Memory B cell (primary cell): ENCODE data around the gene TMEM121B.

ENCODE experiments used
- ATAC-seq: fragments of 150-1000 bp; cut with Tn5 transposase; 2 replicates; pipeline ENCODE4 v1.10.0; 2021; ENCODE audit warnings: low read depth, mild to moderate bottlenecking, moderate library complexity
- DNase-seq, 2 donors: peaks; one replicate each; pipeline ENCODE4 v3.0.0; 2022; ENCODE audit warnings: low spot score in 2 of 2
- H3K27ac Mint-ChIP-seq: one replicate; pipeline ENCODE4 v1.8.0; 2022; ENCODE audit warnings: mild to moderate bottlenecking, moderate library complexity, mixed read lengths
- H3K27me3 Mint-ChIP-seq: one replicate; pipeline ENCODE4 v1.8.0; 2022; ENCODE audit warnings: mixed read lengths
- H3K36me3 Mint-ChIP-seq: one replicate; pipeline ENCODE4 v1.8.0; 2022; ENCODE audit warnings: mild to moderate bottlenecking, mixed read lengths
- H3K4me1 Mint-ChIP-seq: one replicate; pipeline ENCODE4 v1.8.0; 2022; ENCODE audit warnings: mixed read lengths
- H3K4me3 Mint-ChIP-seq: one replicate; pipeline ENCODE4 v1.8.0; 2022; ENCODE audit warnings: mild to moderate bottlenecking, moderate library complexity, mixed read lengths
- H3K9me3 Mint-ChIP-seq: one replicate; pipeline ENCODE4 v1.8.0; 2022; ENCODE audit warnings: mixed read lengths

The TMEM121B gene

GRCh38 chr22:17121233-17122195 is at the start of gene TMEM121B:
Gene TMEM121B (minus strand): TSS chr22:17121360. CDS start chr22:17121127, 233 bp downstream.
- Mint-ChIP-seq H3K27me3 (peaks cover 12% of the 10 kb centered on the region), H3K9me3 (no peaks in the 10 kb centered on the region), H3K4me1 (peaks cover 23% of the 10 kb centered on the region), H3K27ac (no peak within 1 kb of the TSS), H3K4me3 (peak within 1 kb of the TSS; percentile 57), H3K36me3 (no peaks in the 10 kb centered on the region)
- ATAC-seq (no peak), DNase-seq (no peak)

- no peak overlapping the region for H3K27ac Mint-ChIP-seq
- H3K36me3 Mint-ChIP-seq: no peaks in the 10 kb centered on the region
- no peak for DNase-seq
- ATAC-seq: no peak
- peaks cover 3% of the 10 kb centered on the region for H3K4me1 Mint-ChIP-seq
- H3K9me3 Mint-ChIP-seq: no peaks in the 10 kb centered on the region
- H3K4me3 Mint-ChIP-seq: no peak overlapping the region
- H3K27me3 Mint-ChIP-seq: peaks cover 2% of the 10 kb centered on the region
These were observed 46.3 kb upstream of the TMEM121B start for GRCh38 chr22:17167486-17167885.

DNA sequence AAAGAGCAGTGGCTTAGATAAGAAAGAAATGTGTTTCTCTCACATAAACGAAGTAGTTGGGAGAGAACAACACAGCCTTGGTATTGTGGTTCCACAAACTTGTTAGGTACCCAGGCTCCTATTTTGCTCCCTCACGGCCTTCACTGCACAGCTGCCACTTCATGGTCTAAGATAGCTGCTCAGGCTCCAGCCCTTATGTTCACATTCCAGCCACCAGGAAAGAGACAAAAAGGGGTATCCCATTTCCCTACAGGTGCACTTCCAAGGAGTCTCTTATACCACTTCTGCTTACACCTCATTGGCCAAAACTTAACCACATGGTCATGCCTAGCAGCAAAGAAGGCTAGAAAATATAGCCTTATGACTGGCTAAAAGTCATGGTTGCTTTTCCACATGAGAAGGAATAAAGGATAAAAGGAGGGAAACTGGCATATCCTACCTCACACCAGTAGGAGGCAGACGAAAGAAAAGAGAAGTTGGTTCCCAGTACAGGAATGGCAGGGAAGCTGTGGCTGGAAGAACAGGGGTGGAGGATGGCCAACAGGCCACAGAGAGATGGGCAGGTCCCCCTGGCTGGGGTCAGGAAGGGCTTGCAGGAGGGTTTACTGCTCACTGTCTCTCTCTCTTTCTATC is 43.3 kb upstream of the TMEM121B start:
- peaks cover 2% of the 10 kb centered on the region for H3K27me3 Mint-ChIP-seq
- no peak for ATAC-seq
- H3K9me3 Mint-ChIP-seq: no peaks in the 10 kb centered on the region
- DNase-seq: no peak
- H3K36me3 Mint-ChIP-seq: no peaks in the 10 kb centered on the region
- peaks cover 8% of the 10 kb centered on the region for H3K4me1 Mint-ChIP-seq
- H3K27ac Mint-ChIP-seq: no peak overlapping the region
- no peak overlapping the region for H3K4me3 Mint-ChIP-seq

- H3K27me3 Mint-ChIP-seq: no peaks in the 10 kb centered on the region
- H3K27ac Mint-ChIP-seq: no peak overlapping the region
- peaks cover 8% of the 10 kb centered on the region for H3K4me1 Mint-ChIP-seq
- H3K4me3 Mint-ChIP-seq: no peak overlapping the region
- DNase-seq (no peak), ATAC-seq (no peak)
- H3K36me3 Mint-ChIP-seq: no peaks in the 10 kb centered on the region
- H3K9me3 Mint-ChIP-seq: no peaks in the 10 kb centered on the region
These were observed 41.6 kb upstream of the TMEM121B start for GRCh38 chr22:17162731-17163130.

GRCh38 chr22:17161991-17162390 is 40.8 kb upstream of the TMEM121B start:
- Mint-ChIP-seq H3K27me3 (no peaks in the 10 kb centered on the region), H3K27ac (no peak overlapping the region), H3K9me3 (no peaks in the 10 kb centered on the region), H3K4me1 (peaks cover 8% of the 10 kb centered on the region), H3K4me3 (no peak overlapping the region), H3K36me3 (no peaks in the 10 kb centered on the region)
- DNase-seq (no peak), ATAC-seq (no peak)

DNA sequence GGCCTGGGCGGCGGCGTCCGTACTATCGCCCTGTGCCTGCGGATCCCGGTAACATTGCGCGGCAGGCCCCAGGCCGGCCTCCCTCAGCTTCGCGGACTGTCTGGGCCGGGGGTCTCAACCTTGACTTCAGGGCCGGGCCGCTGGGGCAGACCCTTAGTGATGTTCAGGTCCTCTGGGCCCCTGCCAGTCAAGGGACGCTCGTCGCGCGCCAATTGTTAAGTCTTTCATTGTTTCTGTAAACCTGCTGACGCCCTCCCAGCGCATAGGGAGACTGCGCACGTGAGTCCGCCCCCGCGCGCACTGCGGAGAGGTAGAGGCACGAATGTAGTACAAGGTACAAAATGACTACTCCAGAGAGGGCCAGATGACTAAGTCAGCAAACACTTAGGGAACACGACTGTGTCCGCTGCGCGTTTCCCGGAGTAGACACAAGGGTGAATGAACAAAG is 38.4 kb upstream of the TMEM121B start:
- no peaks in the 10 kb centered on the region for H3K27me3 Mint-ChIP-seq
- no peak overlapping the region for H3K27ac Mint-ChIP-seq
- H3K9me3 Mint-ChIP-seq: no peaks in the 10 kb centered on the region
- H3K4me1 Mint-ChIP-seq: peaks cover 14% of the 10 kb centered on the region
- H3K36me3 Mint-ChIP-seq: peaks cover 2% of the 10 kb centered on the region
- peak; percentile 19 for ATAC-seq
- peak overlapping the region; percentile 88 for H3K4me3 Mint-ChIP-seq
- DNase-seq: no peak

DNA sequence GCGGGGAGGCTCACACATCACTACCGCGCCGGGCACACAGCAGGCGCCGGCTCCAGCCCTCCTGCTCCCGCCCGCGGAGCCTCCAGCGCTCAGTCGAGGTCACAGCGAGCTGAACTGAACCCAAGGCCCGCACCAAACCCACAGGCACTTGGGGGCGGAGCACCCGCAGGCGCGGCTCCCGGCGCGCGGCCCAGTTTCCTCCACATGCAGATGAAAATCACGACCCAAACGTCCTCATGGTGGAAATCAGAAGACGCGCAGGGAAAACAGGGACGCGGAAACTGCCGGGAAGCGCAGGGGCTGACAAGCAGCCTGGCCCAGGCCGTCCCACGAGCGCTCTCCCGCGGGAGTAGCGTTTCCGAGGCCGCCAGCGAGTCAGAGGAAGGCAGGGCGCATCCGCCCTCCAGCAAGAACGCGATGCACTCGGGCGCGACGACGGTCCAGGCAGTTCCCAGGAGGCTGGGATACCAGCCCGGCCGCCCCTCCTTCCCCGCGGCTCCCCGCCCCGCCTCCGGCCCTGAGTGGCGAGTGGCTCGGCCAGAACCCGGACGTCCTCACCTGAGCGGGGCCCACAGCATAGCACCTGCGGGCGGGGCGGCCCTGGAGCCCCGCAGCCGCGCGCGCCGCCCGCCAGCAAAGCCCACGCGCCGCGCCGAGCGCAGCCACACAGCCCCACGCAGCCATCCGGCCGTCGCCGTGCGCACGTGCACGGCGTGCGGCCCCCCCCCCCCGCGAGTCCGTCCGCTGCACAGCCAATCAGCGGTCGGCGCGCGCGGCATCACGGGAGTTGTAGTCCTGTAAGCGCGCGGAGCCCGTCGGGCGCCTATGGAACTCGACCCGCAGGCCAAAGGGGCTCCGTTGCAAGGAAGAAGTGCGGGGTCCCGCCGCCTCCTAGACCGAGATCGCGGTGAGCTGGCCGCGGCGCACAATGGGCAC is 37.7 kb upstream of the TMEM121B start, which contains the start of gene HDHD5:
Gene HDHD5 (minus strand): TSS at position 710 of the 936 bp plus-strand sequence. CDS start 26 bp downstream, at position 684.
- H3K4me3 Mint-ChIP-seq: peak within 1 kb of the TSS; percentile 88
- H3K27me3 Mint-ChIP-seq: no peaks in the 10 kb centered on the region
- no peak within 1 kb of the TSS for H3K27ac Mint-ChIP-seq
- DNase-seq: peak; percentile 72 to 89
- peaks cover 14% of the 10 kb centered on the region for H3K4me1 Mint-ChIP-seq
- peak; percentile 90 for ATAC-seq
- peaks cover 2% of the 10 kb centered on the region for H3K36me3 Mint-ChIP-seq
- H3K9me3 Mint-ChIP-seq: no peaks in the 10 kb centered on the region

GRCh38 chr22:17158176-17158567 is 37.0 kb upstream of the TMEM121B start:
- Mint-ChIP-seq H3K27me3 (no peaks in the 10 kb centered on the region), H3K4me1 (peaks cover 14% of the 10 kb centered on the region), H3K4me3 (peak overlapping the region; percentile 88), H3K27ac (no peak overlapping the region), H3K36me3 (peaks cover 2% of the 10 kb centered on the region), H3K9me3 (no peaks in the 10 kb centered on the region)
- ATAC-seq (no peak), DNase-seq (no peak)

DNA sequence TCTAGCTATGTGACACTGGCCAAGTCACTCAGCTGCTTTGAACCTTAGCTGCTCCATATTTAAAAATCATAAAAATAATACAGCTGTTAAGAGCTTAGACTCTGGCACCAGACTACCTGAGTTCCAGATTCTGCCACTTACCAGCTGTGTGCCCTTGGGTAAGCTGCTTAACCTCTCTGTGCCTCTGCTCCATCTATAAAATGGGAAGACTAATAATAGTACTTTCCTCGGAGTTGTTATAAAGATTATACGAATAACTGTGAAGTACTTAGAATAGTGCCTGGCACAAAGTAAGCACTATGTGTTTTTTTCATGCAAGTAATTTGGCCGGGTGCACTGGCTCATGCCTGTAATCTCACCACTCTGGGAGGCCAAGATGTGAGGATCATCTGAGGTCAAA is 36.6 kb upstream of the TMEM121B start:
- no peak overlapping the region for H3K27ac Mint-ChIP-seq
- ATAC-seq (no peak), DNase-seq (no peak)
- H3K4me1 Mint-ChIP-seq: peaks cover 14% of the 10 kb centered on the region
- H3K27me3 Mint-ChIP-seq: no peaks in the 10 kb centered on the region
- H3K4me3 Mint-ChIP-seq: peak overlapping the region; percentile 88
- peaks cover 2% of the 10 kb centered on the region for H3K36me3 Mint-ChIP-seq
- no peaks in the 10 kb centered on the region for H3K9me3 Mint-ChIP-seq

DNA sequence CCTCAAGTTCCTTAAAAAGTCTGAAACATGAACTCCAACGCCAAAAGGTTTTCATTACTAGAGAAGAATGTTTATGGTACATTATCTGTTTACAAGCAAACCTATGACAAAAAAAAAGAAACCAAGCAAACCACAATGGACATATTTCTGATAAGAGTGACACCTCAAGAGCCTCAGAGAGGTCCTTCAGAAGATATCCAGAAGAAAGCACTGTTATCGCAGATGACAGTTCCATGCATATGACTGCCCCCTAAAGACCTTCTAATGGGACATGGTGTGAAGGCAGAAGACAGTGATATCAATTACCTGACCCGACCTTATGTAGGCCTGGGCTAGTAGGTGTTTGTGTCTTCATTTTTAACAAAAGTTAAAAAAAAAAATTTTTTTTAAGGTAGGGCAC is 34.8 kb upstream of the TMEM121B start:
- no peak for ATAC-seq
- H3K4me3 Mint-ChIP-seq: no peak overlapping the region
- no peaks in the 10 kb centered on the region for H3K9me3 Mint-ChIP-seq
- H3K27me3 Mint-ChIP-seq: no peaks in the 10 kb centered on the region
- no peak for DNase-seq
- peaks cover 18% of the 10 kb centered on the region for H3K4me1 Mint-ChIP-seq
- peaks cover 4% of the 10 kb centered on the region for H3K36me3 Mint-ChIP-seq
- H3K27ac Mint-ChIP-seq: peak overlapping the region; percentile 45

GRCh38 chr22:17152971-17153370 is 31.8 kb upstream of the TMEM121B start:
- Mint-ChIP-seq H3K36me3 (peaks cover 4% of the 10 kb centered on the region), H3K9me3 (no peaks in the 10 kb centered on the region), H3K4me1 (peaks cover 13% of the 10 kb centered on the region), H3K27ac (no peak overlapping the region), H3K27me3 (no peaks in the 10 kb centered on the region), H3K4me3 (no peak overlapping the region)
- DNase-seq (no peak), ATAC-seq (no peak)

DNA sequence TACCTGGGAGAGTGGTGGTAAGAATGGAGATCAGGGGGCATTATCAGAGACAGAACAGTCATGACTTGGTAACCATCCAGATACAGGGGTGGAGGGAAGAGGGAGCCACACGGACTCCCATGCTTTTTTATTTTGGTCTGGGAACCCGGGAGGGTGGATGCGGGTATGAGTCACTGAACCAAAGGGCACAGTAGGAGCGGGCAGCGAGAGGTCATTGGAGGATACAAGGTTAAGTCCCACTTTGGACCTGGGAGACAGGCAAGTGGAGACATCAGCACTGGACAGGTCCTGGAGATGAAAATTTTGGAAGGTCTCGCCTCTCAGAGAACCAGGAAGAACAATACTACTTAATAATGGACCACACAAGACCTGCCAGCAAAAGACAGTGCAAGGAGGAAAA is 31.2 kb upstream of the TMEM121B start:
- no peak for DNase-seq
- no peak overlapping the region for H3K4me3 Mint-ChIP-seq
- no peak for ATAC-seq
- peaks cover 15% of the 10 kb centered on the region for H3K4me1 Mint-ChIP-seq
- H3K27me3 Mint-ChIP-seq: no peaks in the 10 kb centered on the region
- H3K27ac Mint-ChIP-seq: no peak overlapping the region
- peaks cover 9% of the 10 kb centered on the region for H3K36me3 Mint-ChIP-seq
- no peaks in the 10 kb centered on the region for H3K9me3 Mint-ChIP-seq

- Mint-ChIP-seq H3K4me1 (peaks cover 8% of the 10 kb centered on the region), H3K27me3 (no peaks in the 10 kb centered on the region), H3K9me3 (no peaks in the 10 kb centered on the region), H3K4me3 (no peak overlapping the region), H3K27ac (no peak overlapping the region), H3K36me3 (peaks cover 12% of the 10 kb centered on the region)
- DNase-seq (no peak), ATAC-seq (no peak)
These were observed 28.1 kb upstream of the TMEM121B start for GRCh38 chr22:17149076-17149815.
